ENCODE measurements around the gene PDE8B.

Gene PDE8B

DNA sequence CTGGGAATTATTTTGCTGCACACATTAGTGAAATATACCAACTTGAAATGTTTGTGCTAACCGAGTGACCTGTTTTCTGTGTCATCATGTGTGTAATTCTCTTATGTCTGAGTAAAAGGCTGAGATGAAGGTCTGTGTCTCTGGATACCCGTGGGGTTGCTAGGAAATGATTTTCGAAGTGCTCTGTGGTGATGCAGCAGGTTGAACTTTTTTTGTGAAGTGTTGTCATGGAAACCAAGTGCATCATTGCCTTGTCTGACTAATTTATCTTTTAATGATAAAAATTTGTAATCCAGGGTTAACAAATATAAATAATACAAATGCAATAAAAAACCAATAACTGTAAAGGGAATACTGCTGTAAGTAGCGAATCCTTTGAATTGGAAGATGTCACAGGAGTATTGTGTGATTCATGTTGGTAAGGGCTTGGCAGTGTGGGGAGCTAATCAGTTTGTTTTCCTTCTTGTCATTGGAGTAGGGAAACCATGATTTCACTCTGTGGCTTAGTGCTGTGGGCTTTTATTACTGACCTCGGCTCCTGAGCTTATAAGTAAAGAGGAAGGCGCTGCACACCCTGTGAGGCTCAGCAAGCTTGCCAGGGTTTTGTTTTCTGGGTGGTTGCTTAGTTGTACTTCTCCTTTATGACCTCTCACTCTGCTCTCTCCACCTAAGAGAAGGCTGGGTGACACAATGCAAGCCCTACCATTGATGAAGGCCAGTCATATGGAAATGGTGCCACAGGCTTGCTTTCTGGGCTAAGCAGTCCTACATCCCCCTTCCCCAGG lies 22.3 kb downstream of the PDE8B start:
- DNase-seq = peak; percentile 99

DNA sequence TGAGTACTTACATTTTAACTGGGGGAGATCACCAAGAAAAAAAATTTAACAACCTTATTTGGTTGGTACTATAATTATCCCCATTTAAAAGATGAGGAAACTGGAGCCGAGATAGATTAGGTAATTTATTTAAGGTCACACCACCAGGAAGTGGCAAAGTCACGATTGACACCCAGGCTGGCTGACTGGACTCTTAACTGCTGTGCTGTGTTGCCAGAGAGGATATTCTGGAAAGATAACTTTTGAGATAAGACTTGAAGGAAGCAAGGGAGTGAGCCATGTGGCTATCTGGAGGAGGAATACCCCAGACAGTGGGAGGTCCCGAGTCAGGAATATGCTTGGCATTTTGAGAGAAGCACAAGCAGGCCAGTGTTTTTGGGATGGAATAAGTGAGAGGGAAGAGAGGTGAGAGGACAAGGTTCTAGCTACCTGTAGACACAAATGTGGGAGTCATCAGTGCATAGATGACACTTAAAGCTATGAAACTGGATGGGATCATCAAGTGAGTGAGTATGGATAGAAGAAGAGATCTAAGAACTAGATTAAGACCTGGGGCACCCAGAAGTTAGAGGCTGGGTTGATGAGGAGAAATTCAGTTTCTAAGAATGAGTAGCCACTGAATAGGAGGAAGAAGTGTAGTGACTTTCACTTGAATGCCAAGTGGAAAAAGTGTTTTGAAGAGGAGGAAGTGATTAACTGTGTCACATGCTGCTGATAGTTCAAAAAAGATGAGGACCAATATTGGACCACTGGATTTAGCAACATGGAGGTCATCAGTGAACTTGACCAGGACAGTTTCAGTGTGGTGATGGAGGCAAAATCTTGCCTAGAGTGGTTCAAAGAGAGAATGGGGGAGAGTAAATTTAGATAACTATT lies 25.6 kb downstream of the PDE8B start:
- peak; percentile 65 for DNase-seq

DNA sequence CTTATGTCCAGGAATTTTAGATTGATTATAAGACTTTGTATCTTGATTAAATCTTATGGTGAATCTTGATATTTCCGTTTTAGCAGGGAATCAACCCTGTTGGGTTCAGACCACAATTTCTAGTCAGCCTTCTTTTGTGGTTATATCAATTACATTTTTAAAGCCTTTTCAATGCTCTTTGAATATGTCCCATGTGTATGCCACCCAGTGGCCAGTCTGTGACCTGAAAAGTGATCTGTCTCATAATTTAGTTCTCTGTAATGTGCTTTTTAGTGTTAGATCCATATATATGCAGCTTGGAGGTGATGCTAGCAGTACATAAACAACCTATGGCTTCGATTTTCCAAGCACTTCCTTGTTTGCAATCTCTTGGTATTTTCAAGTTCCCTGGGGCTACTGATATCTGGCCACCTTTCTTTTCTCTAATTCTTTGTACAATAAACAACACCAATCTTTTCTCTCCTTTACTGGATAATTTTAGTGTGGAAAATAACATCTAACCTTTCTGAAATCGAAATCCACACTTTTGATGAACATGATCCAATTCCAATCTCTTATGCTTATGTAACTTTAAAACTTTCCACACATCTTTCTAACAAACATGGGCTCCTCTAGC lies 28.8 kb downstream of the PDE8B start:
- peak; percentile 37 for DNase-seq

DNA sequence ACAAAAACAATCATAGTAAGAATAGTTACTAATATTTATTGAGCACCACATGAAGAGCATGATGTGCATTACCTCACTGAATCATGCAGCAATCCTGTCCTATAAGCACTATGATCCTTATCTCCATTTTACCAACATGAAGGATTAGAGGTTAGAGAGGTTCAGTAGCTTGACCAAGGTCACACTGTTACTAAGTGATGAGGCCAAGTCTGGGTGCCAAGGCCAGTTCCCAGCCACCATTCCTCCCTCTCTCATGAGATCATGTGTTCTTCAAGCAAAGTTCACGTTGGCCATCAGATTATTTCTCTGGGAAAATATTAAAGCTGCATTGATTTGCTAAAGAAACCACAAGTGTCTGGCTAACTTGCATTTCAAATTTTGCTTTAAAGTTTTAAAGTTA lies 31.0 kb downstream of the PDE8B start:
- DNase-seq = no peak

DNA sequence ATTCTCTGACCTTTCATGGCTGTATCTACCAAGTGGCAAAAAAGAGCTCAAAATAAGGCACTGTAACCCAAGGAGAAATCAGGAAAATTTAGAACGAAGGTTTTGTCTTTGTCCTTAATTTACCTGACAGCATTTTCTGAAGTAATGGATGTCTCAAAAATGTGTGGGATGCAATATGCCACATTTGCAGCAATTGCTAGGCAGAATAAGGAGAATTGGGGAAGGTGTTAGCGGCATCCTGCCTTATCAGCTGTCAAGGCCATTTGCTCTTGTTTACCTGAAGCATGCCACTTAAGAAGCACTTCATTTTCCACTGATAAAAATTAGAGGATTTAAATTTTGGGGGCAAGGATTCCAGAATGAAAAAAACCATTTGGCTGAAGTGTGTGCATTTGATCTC lies 39.0 kb downstream of the PDE8B start:
- DNase-seq = no peak

DNA sequence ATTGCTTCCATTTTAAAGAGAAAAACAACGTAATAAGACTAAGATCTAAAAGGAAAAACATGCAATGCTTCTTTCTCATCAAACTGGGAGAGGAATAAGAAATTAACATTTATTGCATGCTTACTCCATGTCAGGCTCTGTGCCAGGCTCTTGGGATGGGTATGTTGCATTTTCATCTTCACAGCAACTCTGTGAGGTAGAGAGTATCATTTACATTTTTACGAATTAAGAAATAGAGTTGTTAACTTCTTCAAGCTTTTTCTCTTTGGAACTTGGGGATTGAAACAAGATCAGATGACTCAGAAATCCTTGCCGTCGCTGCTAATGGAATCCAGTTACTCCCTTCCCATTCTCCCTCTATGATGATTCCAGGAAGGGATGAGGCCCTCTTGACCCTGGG lies 39.5 kb downstream of the PDE8B start:
- DNase-seq = no peak

DNA sequence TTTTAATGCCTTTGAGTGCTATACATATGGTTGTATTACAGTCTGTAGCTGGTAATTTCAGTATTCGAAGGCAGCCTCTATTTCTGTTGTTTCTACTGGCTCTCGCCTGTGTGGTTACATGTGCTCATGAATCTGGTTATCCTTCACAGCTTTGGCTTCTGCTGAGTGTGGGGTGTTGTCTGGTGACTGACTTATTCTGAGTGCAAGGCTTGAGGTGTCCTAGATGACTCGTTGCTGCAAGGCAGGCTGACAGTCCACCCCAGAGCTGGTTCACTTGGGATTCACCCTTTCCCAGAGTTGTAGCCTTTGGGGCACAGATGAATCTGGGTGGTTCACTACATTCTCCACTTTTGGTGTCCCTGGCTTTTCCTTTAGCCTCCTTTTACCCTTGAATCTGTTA lies 41.4 kb downstream of the PDE8B start:
- no peak for DNase-seq

DNA sequence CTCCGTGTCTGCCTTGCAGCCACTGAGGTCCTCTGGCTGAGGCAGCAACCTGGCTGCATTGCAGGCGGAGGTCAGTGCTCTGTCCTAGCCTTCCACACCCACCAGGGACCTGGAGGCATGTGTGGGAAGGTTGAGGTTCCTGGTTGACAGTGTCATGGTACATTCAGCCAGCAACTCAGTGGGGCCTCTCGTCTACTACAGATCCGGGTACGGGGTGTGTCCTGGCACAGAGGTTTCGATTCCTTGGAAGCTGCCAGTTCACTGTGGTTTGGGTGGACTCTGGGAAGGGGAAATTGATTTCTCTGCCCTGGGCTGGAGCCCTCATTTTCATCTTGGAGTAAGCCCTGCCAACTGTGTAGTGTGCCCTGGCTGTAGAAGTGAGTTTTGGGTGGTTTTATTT lies 45.1 kb downstream of the PDE8B start:
- DNase-seq = no peak

DNA sequence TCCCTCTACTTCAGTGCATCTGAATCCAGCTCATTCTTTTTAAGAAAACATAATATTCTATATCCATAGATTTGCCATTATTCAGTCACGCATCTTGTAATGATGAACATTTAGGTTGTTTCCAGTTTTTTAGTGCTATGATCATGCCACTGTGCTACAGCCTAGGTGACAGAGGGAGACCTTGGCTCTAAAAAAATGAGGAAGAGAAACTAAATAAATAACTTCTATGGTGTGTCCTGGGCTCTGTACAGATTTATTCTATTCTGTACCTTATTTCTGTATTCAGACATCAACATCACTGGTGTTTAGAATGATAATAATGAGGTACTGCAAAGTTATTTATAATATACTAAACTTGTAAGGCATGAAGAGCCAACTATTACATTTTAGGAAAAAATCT lies 45.9 kb downstream of the PDE8B start:
- no peak for DNase-seq

DNA sequence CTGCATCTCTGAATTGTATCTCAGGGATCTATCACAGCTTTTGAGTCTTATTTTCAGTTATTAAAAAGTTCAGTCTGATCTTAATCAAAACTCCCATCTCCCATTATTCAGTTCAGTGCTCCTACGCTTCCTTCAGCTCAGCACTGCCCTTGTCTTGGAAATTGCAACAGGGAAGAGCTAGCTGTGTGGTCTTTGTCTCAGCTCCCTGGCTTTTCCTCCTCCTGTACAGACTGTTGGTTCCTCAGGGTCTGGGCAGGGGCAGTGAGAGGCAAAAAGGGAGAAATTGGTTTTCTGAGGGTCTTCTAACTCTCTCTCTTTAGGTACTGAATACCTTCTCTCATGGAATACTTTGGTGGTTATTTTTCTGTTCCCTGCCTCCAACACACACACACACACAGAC lies 48.2 kb downstream of the PDE8B start:
- no peak for DNase-seq

DNA sequence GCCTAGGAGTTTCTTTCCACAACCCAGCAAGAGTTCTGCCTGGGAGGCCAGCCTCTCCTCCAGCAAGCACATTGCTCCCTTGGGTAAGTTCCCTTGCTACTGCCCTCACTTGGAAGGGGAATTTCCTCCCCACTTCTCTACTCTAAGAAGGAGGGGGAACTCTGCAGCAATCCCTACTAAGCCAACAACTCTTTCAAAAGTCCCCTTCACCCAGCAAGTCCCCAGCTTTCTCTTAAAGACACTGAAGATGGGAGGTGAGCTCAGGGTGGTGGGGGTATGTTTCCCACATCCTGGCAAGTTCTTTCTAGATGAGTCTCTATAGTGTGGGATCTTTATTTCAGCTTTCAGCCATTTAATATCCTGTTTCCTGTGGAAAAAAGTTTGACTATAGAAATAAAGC lies 49.0 kb downstream of the PDE8B start:
- no peak for DNase-seq

DNA sequence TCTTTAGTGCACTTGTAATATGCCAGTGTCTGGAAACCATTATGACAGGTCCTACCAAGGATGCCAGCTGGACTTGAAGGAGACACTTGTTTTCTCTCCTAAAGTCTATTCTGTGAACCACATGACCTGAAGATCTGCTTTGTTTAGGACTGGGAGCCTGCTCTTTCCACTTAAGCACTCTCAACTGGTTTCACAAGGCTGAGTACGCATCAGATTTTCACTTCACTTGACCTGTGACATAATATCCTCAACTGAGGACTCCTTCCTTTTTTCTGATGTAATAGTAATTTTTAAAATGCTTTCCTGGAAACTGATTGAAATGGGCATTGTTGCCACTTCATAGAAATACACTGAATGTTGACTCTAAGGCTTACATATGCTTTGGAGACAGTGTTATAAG lies 52.2 kb downstream of the PDE8B start:
- peak; percentile 67 for DNase-seq

DNA sequence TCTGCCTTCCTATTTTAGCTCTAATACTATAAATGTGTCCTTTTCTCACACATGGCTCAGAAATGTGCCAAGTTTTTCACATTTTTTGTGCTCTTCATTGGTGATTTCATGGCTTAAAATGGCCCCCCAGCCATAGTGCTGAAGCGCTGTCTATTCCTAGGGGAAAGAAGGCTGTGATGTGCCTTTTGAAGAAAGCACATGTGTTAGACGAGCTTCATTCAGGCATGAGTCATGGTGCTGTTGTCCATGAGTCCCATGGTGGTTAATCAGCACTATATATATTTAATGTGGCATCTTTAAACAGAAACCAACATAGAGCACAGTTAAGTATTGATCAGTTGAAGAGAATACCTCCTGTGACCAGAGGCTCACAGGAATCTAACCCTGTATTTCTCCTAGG lies 55.8 kb downstream of the PDE8B start:
- no peak for DNase-seq

DNA sequence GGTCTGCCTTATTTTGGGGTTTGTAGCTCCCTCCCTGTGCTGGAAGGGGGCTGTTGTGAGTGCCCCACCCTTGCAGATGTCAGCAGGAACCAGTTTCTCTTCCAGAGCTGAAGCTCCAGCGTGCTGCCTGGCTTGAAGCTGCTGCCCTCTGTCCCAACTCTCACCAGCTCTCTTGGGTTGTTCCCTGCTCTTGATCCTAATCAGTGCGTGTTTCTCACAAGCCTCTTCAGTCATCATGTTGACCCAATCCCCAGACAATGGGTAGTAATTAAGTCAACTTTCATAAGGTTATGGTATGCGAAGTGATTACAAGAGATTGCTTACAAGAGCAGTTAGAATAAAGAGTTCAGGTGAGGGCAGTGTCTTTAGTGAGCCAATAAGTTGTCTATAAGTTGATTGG lies 57.0 kb downstream of the PDE8B start:
- DNase-seq = no peak

DNA sequence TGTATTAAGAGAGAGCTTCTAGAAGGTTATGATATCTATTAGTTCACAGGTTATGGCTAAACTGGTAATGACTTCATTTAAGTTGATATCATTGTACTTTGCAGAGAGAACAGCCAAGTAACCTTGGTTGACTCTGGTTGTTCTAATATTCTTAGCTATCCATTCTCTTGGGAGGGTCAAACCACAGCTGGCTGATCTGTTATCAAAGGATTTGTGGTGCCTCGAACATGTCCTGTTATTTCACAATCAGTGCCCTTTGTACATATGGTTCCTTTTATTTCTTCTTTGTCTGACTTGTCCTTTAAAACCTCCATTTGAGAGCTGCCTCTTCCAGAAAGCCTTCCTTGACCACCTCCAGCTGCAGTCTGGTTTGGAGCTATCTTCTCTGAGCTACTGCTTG lies 61.7 kb downstream of the PDE8B start:
- DNase-seq = peak; percentile 86

DNA sequence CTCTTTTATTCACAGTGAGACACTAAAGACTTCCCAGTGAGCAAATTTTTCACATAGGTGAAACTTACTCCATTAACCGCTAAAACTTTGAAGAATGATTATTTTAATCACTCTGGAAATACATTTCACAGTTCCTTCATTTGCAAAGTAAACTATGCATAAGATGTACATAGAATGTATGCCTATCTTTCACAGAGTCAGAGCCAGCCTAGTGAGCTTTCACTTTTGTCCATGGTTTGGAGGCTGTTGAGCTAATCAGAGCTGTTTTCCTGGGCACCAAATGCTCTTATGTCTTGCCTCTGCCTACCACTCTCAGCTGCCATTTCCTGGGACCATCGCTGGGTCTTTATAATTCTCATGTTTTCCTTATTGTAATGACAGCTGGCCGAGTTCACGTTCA lies 67.3 kb downstream of the PDE8B start:
- DNase-seq = no peak

DNA sequence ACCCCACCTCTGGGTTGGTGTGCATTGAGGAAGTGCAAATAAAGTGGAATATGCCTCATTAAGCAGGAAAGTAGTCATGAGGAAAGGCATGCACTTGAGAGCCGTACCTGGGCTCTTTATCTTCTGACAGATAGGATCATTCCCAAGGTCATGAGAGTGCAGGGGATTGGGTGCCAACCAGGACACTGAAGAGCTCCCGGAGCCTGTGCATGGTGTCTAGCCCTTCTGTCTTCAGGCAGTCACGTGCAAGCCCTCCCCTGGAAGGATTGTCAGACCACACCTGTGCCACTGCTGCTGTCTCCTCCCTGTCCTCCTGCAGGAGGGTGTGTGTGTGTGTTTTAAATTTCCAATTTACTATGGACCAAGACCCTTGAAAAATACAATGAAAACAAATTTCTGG lies 69.6 kb downstream of the PDE8B start:
- no peak for DNase-seq

DNA sequence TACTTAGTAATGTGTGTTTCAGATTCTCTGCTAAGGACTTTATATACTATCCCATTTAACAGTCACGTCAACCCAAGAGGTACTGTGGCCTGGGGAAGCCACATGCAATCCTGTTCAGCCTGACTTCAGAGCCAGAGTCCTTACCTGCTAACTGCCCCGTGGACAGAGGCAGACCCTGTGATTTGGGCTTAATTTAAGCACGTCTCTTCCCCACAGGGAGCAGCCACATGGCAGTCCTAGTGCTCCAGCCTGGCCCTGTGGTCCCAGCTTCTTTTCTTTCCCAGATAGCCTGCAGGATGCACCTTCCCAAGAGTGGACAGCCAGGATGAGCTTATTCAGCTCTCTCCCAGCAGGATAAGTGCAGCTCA lies 71.5 kb downstream of the PDE8B start:
- DNase-seq = no peak

DNA sequence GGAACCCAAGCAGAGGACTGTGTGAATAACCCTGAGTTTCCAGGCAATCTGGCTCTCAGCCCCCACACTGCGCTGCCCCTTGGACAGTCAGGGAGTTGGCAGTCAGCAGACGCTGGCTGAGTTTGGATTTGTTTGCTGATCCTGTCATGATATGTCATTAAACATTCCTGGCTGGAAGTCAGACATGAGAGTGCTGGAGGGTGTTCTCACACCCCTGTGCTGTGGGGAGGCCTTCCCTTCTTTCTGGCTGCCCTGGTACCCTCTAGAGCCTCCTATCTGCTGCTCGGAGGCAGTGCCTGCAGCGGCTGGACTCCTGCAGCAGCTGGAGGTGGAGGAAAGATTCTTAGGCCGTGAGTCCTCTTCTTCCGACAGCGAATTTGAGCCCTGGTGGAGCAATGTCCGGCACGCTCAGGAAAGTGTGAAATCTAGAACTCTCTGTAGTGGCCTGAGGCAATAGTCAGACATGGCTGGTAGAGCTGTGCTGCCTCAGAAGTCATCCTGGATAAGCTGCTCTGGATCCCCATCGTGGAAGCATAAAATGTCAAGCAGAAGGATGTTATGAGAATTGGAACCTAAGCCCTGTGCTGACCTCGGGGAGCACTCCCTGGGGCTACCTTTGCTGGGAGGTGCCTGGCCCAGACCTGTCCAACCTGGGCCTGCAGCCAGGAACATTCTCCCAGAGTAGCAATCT lies 72.0 kb downstream of the PDE8B start:
- DNase-seq = no peak

DNA sequence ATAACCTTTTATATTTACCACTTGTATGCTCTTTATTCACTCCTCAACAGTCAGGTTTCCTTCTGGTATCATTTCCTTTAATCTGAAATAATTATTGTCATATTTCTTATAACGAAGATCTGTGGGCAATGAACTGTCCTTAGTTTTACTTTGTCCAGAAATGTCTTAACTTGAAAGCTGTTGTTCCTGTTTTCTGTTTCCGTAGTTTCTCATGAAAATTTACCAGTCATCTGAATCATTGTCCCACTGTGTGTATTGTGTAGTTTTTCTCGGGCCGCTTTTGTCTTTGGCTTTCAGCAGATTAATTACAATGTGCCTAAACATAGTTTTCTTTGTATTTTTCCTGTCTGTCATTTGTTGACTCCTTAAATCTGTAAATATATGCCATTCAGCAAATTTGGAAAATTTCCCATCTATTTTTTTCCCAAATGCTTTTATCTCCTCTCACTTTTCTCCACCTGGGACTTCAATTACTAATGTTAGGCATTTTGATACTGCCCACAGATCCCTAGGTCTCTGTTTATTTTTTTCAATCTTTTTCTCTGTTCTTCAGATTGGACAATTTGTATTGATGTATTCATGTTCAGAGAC lies 74.9 kb downstream of the PDE8B start:
- peak; percentile 54 for DNase-seq

DNA sequence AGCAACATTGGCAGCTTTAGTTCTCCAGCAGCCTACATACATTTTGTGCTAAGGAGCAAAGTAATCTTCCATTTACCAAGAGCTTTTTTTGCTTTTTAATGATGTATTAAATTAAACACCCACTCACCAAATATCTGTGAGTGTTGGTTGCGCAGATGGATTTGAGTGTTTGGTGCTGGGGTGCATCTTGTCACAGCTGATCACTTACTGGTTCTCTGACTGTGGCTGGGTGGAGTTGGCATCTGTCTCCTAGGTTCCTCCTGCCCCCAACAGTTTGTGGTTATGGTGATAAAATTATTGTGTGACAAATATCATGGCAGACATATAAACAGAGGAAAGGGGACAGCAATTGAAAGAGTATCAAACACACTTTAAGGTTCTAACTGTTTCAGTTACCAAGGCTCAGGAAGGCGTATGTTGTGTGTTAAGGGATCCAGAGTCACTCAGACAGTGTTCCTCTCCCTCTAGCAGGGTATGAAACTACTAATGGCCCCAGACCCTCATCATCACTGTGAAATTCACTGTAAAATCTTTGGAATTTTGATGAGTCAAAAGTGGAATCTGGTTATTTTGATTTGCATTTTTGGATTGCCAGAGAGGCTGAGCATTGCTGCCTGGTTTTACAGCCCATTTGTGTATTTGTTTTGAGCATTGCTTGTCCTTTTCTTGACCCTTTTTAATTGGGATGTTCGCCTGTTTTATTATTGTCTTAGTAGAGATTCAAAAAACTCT lies 81.7 kb downstream of the PDE8B start:
- peak; percentile 11 for DNase-seq

DNA sequence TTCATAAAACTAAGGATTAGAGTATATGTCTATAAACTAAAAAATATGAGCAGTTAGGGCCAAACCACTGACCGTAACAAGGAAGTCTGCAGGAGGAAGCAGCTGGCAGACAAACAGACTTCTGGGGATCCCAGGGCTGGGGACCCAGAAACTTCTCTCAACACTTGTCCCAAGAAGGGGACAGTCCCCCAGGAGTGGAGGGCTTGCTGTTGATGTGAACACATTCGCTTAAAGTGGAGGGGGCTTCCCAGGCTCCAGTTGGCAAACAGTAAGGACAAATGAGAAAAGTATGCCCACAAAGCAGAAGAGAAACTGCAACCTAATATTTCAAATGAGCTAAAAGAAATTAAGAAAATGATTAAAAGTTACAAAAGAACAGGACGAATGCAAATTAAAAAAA lies 83.7 kb downstream of the PDE8B start:
- DNase-seq = peak; percentile 73

Measured in MV-4-11 (cell line).